DND-41 (cell line): Measurements from ENCODE around the gene KLHL10.

ENCODE experiments used
- ATAC-seq: fragments of 200-7000 bp; cut with Tn5 transposase; 3 replicates; pipeline ENCODE4 v1.9.1; 2021; ENCODE audit warnings: low read depth; ENCODE audit not compliant: insufficient read depth
- DNase-seq: peaks from one replicate; pipeline ENCODE4 v3.0.0-alpha.2; 2020
- H2AFZ ChIP-seq: 2 replicates; pipeline ENCODE4 v1.6.0; 2012; ENCODE audit warnings: low read depth, low read length
- H3K27ac ChIP-seq: 2 replicates; pipeline ENCODE4 v1.5.1; 2012; ENCODE audit warnings: low read length, inconsistent platforms
- H3K27me3 ChIP-seq: fragments of 200-600 bp; sonication (generic); 2 replicates; pipeline ENCODE4 v1.6.0; 2012; ENCODE audit warnings: low read length, mild to moderate bottlenecking, inconsistent platforms; ENCODE audit not compliant: insufficient read depth, poor library complexity
- H3K36me3 ChIP-seq: 2 replicates; pipeline ENCODE4 v1.5.1; 2012; ENCODE audit warnings: low read length, inconsistent platforms; ENCODE audit not compliant: insufficient read depth
- H3K4me1 ChIP-seq: 2 replicates; pipeline ENCODE4 v1.5.1; 2012; ENCODE audit warnings: mild to moderate bottlenecking, low read length; ENCODE audit not compliant: insufficient read depth
- H3K4me2 ChIP-seq: 2 replicates; pipeline ENCODE4 v1.6.0; 2012; ENCODE audit warnings: mild to moderate bottlenecking, moderate library complexity, low read length, inconsistent platforms; ENCODE audit not compliant: insufficient read depth
- H3K4me3 ChIP-seq, 2 experiments: fragments of 200-600 bp in 1 of 2; shearing (Covaris generic) in 1 of 2; 2 replicates each; pipeline ENCODE4 v1.5.1; 2012 to 2016; ENCODE audit warnings: inconsistent platforms in 2 of 2, low read length in 2 of 2, mild to moderate bottlenecking in 2 of 2, low read depth in 1 of 2, moderate library complexity in 1 of 2
- H3K79me2 ChIP-seq: 2 replicates; pipeline ENCODE4 v1.6.0; 2012; ENCODE audit warnings: low read length, inconsistent platforms; ENCODE audit not compliant: insufficient read depth
- H3K9ac ChIP-seq: 2 replicates; pipeline ENCODE4 v1.6.0; 2012; ENCODE audit warnings: low read depth, mild to moderate bottlenecking, inconsistent platforms, low read length, moderate library complexity
- H3K9me3 ChIP-seq: 2 replicates; pipeline ENCODE4 v1.5.1; 2012; ENCODE audit warnings: low read length, moderate library complexity, mild to moderate bottlenecking, inconsistent platforms; ENCODE audit not compliant: insufficient read depth, severe bottlenecking
- H4K20me1 ChIP-seq: 2 replicates; pipeline ENCODE4 v1.6.0; 2012; ENCODE audit warnings: low read length; ENCODE audit not compliant: insufficient read depth
- EZH2 ChIP-seq: IDR thresholded peaks from 3 replicates; pipeline ENCODE4 v1.6.1; 2012; ENCODE audit warnings: borderline replicate concordance, low read depth, mild to moderate bottlenecking, moderate library complexity, low read length, inconsistent platforms; ENCODE audit not compliant: severe bottlenecking
- TF ChIP-seq, protein P1 (sequence below): IDR thresholded peaks from 2 replicates; pipeline ENCODE4 v1.5.1; 2012; ENCODE audit warnings: borderline replicate concordance, low read length, moderate library complexity, mild to moderate bottlenecking; ENCODE audit not compliant: poor library complexity, severe bottlenecking; ENCODE audit errors: extremely low read depth

Gene KLHL10

DNA sequence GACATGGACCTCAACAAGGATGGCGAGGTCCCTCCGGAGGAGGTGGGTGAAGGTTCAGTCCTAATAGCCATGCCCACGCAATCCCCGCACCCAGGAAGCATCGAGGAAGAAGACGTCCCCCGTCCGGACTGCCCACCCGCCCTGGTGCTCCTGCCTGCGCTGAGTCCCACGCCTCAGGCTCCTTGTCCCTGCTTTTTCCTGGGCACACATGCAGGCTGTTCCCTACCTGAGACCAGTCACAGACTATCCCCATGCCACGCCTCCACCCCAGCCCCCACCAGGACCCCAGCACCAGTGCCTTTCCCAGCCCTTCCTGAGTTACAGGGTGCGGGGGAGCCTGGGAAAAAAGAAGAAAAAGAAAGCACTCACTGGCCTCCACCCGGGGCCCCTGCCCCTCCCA, 15.8 kb upstream of the KLHL10 start:
- Histone ChIP-seq H3K9me3 (no peaks in the 10 kb centered on the region), H4K20me1 (no peaks in the 10 kb centered on the region), H2AFZ (no peak overlapping the region), H3K4me2 (no peak overlapping the region), H3K4me3 (no peak overlapping the region), H3K27ac (no peak overlapping the region), H3K9ac (no peak overlapping the region), H3K79me2 (no peaks in the 10 kb centered on the region), H3K4me1 (no peaks in the 10 kb centered on the region), H3K36me3 (peaks cover 3% of the 10 kb centered on the region; the same call in 1 of the 2 replicates), H3K27me3 (no peaks in the 10 kb centered on the region)
- no peak for TF ChIP-seq EZH2
- TF ChIP-seq, protein P1, sequence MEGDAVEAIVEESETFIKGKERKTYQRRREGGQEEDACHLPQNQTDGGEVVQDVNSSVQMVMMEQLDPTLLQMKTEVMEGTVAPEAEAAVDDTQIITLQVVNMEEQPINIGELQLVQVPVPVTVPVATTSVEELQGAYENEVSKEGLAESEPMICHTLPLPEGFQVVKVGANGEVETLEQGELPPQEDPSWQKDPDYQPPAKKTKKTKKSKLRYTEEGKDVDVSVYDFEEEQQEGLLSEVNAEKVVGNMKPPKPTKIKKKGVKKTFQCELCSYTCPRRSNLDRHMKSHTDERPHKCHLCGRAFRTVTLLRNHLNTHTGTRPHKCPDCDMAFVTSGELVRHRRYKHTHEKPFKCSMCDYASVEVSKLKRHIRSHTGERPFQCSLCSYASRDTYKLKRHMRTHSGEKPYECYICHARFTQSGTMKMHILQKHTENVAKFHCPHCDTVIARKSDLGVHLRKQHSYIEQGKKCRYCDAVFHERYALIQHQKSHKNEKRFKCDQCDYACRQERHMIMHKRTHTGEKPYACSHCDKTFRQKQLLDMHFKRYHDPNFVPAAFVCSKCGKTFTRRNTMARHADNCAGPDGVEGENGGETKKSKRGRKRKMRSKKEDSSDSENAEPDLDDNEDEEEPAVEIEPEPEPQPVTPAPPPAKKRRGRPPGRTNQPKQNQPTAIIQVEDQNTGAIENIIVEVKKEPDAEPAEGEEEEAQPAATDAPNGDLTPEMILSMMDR: no peak
- ATAC-seq (no peak), DNase-seq (no peak)

DNA sequence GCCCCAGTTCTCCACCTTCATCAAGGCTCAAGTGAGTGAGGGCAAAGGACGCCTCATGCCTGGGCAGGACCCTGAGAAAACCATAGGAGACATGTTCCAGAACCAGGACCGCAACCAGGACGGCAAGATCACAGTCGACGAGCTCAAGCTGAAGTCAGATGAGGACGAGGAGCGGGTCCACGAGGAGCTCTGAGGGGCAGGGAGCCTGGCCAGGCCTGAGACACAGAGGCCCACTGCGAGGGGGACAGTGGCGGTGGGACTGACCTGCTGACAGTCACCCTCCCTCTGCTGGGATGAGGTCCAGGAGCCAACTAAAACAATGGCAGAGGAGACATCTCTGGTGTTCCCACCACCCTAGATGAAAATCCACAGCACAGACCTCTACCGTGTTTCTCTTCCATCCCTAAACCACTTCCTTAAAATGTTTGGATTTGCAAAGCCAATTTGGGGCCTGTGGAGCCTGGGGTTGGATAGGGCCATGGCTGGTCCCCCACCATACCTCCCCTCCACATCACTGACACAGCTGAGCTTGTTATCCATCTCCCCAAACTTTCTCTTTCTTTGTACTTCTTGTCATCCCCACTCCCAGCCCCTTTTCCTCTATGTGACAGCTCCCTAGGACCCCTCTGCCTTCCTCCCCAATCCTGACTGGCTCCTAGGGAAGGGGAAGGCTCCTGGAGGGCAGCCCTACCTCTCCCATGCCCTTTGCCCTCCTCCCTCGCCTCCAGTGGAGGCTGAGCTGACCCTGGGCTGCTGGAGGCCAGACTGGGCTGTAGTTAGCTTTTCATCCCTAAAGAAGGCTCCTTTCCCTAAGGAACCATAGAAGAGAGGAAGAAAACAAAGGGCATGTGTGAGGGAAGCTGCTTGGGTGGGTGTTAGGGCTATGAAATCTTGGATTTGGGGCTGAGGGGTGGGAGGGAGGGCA, 15.1 kb upstream of the KLHL10 start:
- no peak for DNase-seq
- no peak overlapping the region for H3K9ac ChIP-seq
- H3K27ac ChIP-seq: no peak overlapping the region
- H3K36me3 ChIP-seq: peaks cover 3% of the 10 kb centered on the region; the same call in 1 of the 2 replicates
- H3K4me2 ChIP-seq: no peak overlapping the region
- no peak overlapping the region for H3K4me3 ChIP-seq
- 0 out of 3 replicates have a peak, but pooled peaks have one; percentile 27 for ATAC-seq
- no peaks in the 10 kb centered on the region for H3K79me2 ChIP-seq
- H4K20me1 ChIP-seq: no peaks in the 10 kb centered on the region
- H3K9me3 ChIP-seq: no peaks in the 10 kb centered on the region
- TF ChIP-seq, protein P1: no peak
- no peak for TF ChIP-seq EZH2
- no peaks in the 10 kb centered on the region for H3K4me1 ChIP-seq
- no peaks in the 10 kb centered on the region for H3K27me3 ChIP-seq
- H2AFZ ChIP-seq: no peak overlapping the region

DNA sequence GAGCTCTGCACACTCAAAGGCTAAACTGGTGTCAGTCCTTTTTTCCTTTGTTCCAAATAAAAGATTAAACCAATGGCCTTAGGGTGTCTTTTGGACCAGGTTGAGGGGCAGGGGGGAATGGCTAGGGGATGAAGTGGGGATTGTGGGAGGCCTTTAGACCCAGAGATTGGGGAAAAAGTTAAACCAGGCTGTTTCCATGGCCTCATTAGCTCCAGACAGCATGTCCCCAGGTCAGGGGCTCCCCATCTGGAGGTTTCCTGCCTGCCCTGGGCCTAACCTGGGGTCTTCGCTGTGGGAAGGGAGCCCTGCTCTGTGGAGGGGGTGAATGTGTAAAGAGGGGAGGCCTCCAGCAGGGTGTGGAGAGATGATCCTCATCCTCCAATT, 14.5 kb upstream of the KLHL10 start:
- Histone ChIP-seq H3K36me3 (peaks cover 3% of the 10 kb centered on the region; the same call in 1 of the 2 replicates), H3K9ac (no peak overlapping the region), H4K20me1 (no peaks in the 10 kb centered on the region), H3K79me2 (no peaks in the 10 kb centered on the region), H3K27me3 (no peaks in the 10 kb centered on the region), H3K9me3 (no peaks in the 10 kb centered on the region), H2AFZ (no peak overlapping the region), H3K4me2 (no peak overlapping the region), H3K27ac (no peak overlapping the region), H3K4me1 (no peaks in the 10 kb centered on the region), H3K4me3 (no peak overlapping the region)
- TF ChIP-seq EZH2: no peak
- TF ChIP-seq, protein P1: no peak
- DNase-seq: no peak
- ATAC-seq: no peak
